ENCODE results near the gene MPZL2. TPM values are rescaled to one million over a fixed set of nuclear protein-coding genes. Genes with fewer than 3 reads are reported as not detected.

MPZL2 gene
- total RNA-seq, 1 donor from 2014 or later = 13.4 TPM

DNA sequence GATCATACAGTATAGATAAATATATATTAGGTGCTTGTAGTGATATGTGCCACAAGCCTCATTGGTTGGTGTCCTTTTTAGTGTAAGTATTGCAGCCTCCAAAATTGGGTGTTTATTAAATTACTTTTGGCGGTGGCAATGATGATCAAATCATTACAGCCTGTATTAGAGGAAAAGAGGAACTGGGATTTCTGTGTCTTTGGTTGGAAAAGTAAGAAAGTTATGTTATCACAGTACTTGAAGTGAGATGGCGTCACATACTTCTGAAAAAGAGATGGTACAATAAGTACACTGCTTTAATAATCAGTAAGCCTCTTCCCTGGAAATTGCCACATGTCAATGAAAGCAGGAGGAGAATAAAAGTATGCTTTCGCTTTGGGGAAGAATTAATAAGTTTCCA, 11.4 kb downstream of the MPZL2 start:
- peaks cover 18% of the 10 kb centered on the region for H3K4me1 ChIP-seq
- H3K4me3 ChIP-seq = peak overlapping the region; percentile 77
- intact Hi-C loops (cut with micrococcal nuclease) = no loop called here

GRCh38 chr11:118251858-118252652, 12.0 kb downstream of the MPZL2 start, which contains the start of gene MPZL3:
TSS of gene MPZL3 (minus strand) at chr11:118252365. CDS start at chr11:118252294, 71 bp downstream.
- H3K9me3 ChIP-seq (replicated peaks) = no peaks in the 10 kb centered on the region
- H3K36me3 ChIP-seq = no peaks in the 10 kb centered on the region
- no peak for TF ChIP-seq CTCF (IDR thresholded peaks at IDR 0.05; ENCODE audit: borderline replicate concordance)
- H3K27me3 ChIP-seq (ENCODE audit: low read depth) = peaks cover 3% of the 10 kb centered on the region
- intact Hi-C loops (cut with micrococcal nuclease) = no loop called here
- peaks cover 18% of the 10 kb centered on the region for H3K4me1 ChIP-seq
- peak; percentile 45 for DNase-seq
- peak within 1 kb of the TSS; percentile 78 for H3K27ac ChIP-seq (replicated peaks)
- peak within 1 kb of the TSS; percentile 77 for H3K4me3 ChIP-seq

More for the DNA sequence above, 11.4 kb downstream of the MPZL2 start:
- no peak for TF ChIP-seq CTCF (IDR thresholded peaks at IDR 0.05; ENCODE audit: borderline replicate concordance)
- no peaks in the 10 kb centered on the region for H3K9me3 ChIP-seq (replicated peaks)
- DNase-seq = no peak
- H3K27ac ChIP-seq (replicated peaks) = no peak overlapping the region
- no peaks in the 10 kb centered on the region for H3K36me3 ChIP-seq
- H3K27me3 ChIP-seq (ENCODE audit: low read depth) = peaks cover 3% of the 10 kb centered on the region

- no peaks in the 10 kb centered on the region for H3K36me3 ChIP-seq
- no peaks in the 10 kb centered on the region for H3K27me3 ChIP-seq (ENCODE audit: low read depth)
- H3K27ac ChIP-seq (replicated peaks) = no peak overlapping the region
- no peaks in the 10 kb centered on the region for H3K9me3 ChIP-seq (replicated peaks)
- DNase-seq = no peak
- peaks cover 9% of the 10 kb centered on the region for H3K4me1 ChIP-seq
- H3K4me3 ChIP-seq = no peak overlapping the region
- TF ChIP-seq CTCF (IDR thresholded peaks at IDR 0.05; ENCODE audit: borderline replicate concordance) = no peak
- intact Hi-C loops (cut with micrococcal nuclease) = no loop called here
Measured at GRCh38 chr11:118247041-118247440, 17.1 kb downstream of the MPZL2 start.

DNA sequence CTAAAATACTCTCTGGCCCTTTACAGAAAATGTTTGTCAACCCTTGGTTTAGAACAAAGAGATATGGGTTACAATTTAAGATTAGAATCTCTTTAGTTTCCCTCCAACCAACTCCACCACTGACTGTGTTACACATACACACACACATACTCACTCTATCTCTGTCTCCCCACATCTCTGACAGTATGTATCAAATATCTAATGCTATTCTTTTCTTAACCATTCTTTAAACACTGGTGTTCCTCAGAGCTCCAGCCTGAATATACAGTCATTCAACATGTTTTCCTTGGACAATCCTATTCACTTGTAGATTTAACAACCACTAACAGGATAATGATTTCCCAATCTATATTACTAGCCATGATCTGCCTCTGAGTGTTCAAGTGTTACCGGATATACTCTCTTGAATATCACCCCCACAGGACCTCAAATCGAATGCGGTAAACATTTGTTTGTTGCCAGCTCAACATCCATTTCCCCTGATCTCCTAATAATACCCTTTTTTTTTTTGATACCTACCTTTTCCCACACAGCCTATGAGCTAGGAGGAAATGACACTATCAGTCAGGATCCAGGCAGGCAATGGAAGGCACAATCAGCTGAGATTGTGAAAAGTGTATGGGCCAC, 18.0 kb downstream of the MPZL2 start:
- intact Hi-C loops (cut with micrococcal nuclease) = no loop called here
- Histone ChIP-seq H3K36me3 (no peaks in the 10 kb centered on the region), H3K4me3 (no peak overlapping the region), H3K4me1 (peaks cover 9% of the 10 kb centered on the region), H3K9me3 (replicated peaks) (no peaks in the 10 kb centered on the region), H3K27me3 (ENCODE audit: low read depth) (no peaks in the 10 kb centered on the region), H3K27ac (replicated peaks) (no peak overlapping the region)
- no peak for DNase-seq
- no peak for TF ChIP-seq CTCF (IDR thresholded peaks at IDR 0.05; ENCODE audit: borderline replicate concordance)

GRCh38 chr11:118243993-118244762, 19.9 kb downstream of the MPZL2 start:
- Histone ChIP-seq H3K36me3 (no peaks in the 10 kb centered on the region), H3K27me3 (ENCODE audit: low read depth) (no peaks in the 10 kb centered on the region), H3K27ac (replicated peaks) (no peak overlapping the region), H3K4me3 (no peak overlapping the region), H3K4me1 (peaks cover 26% of the 10 kb centered on the region), H3K9me3 (replicated peaks) (no peaks in the 10 kb centered on the region)
- DNase-seq = no peak
- intact Hi-C loops (cut with micrococcal nuclease) = no loop called here
- TF ChIP-seq CTCF (IDR thresholded peaks at IDR 0.05; ENCODE audit: borderline replicate concordance) = no peak

Measured in left ventricle myocardium inferior (tissue), 1 donor.